Stimulated activated CD8-positive, alpha-beta memory T cell treated with anti-CD3 and anti-CD28 coated beads, Interleukin-15, amount 100 ng/mL, for 1 hour (primary cell): ENCODE results near the gene NHLH2.

Source experiments
- DNase-seq: peaks from one replicate; pipeline ENCODE4 v3.0.0-alpha.2; 2020; ENCODE audit warnings: low read depth

The NHLH2 gene

GRCh38 chr1:115838431-115839028 lies 2.4 kb downstream of the NHLH2 start:
- no peak for DNase-seq

GRCh38 chr1:115837740-115838421 lies 3.0 kb downstream of the NHLH2 start:
- DNase-seq: no peak

- no peak for DNase-seq
These were observed 3.6 kb downstream of the NHLH2 start for GRCh38 chr1:115837341-115837739.

- no peak for DNase-seq
These were observed 7.1 kb downstream of the NHLH2 start for GRCh38 chr1:115833856-115834255.

DNA sequence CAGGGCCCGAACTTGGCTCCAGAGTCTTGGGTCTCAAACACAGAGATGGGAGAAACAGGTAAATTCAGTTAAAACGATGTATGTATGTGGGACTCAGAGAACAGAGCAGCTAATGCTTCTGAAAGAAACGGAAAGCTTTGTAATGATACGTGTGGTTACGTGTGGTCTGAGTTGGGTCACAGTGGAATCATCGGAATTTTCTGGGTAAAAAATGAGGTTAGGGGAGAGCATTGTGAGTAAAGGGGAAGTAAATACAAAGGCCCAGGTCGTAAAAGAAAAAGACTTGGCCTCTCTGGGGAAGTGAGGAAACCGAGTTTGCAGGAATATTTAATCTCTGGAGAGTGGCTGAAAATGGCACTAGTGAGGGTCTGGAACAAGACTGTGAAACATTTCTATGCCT lies 8.3 kb downstream of the NHLH2 start:
- DNase-seq: no peak

DNA sequence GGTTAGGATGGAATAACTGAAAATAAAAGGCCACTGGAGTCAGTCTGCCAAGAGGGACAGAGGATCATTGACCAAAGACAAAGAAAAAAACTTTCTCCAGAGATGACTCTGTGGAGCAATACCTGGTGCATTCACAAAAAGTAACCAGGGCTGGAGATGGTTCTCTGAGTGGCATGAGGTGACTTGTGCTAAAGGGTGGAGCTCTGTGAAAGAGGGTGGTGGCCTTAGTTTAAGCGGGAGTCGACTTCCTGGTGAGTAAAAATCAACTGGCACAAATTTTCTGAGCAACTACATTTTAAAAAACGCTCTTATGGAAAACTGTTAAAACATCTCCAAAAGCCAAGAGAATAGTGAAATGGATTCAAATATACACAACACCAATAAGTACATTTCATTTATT lies 10.0 kb downstream of the NHLH2 start:
- no peak for DNase-seq

DNA sequence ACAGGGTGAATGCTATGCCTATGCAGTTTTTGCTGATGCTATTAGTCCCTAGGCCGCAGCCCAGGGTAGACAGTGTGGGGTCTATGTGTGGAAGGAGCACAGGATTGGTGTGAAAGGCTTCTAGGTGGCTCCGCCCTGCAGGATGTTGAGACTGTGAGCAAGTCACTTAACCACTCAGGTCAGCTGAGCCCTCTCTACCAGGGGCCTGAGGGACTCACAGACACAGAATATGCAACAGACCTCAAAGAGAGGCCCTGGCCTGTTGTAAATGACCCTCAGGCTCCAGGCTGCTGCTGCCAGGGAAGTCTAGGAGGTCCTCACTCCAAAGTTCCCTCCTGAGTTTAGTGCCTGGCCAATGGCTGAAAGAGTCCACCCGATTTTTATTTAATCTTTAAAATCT lies 11.0 kb downstream of the NHLH2 start:
- DNase-seq: no peak

DNA sequence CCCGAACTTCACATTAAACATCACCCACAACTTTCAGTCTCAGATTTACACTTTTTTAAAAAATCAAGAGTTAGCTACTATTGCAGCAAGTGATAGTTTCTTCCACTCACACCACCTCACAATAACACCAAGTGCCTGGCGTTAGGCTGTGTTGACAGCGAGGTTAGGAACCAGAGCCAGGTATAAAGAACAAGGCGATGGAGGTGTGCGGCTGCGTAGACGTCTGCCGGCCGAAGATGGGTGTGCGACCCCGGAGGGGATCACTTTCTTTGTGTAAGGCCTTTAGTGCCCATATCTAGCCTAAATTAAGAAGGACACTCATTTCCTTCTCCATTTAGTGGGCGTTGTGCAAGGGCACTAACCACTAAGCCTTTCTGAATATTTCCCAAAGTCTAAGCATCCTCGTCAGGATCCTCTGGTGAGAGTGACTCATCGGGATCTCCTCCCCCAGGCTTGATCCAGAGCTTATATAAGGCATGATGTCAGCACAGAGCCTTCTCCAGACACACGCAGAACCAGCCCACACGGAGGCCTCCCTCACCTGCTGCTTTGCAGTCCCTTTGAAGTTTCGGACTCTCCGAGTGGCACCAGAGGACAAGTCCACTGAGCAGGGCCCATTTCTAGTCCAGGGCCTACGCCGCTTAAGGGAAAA lies 11.8 kb downstream of the NHLH2 start:
- no peak for DNase-seq

- no peak for DNase-seq
These were observed 12.6 kb downstream of the NHLH2 start for GRCh38 chr1:115828101-115829022.

DNA sequence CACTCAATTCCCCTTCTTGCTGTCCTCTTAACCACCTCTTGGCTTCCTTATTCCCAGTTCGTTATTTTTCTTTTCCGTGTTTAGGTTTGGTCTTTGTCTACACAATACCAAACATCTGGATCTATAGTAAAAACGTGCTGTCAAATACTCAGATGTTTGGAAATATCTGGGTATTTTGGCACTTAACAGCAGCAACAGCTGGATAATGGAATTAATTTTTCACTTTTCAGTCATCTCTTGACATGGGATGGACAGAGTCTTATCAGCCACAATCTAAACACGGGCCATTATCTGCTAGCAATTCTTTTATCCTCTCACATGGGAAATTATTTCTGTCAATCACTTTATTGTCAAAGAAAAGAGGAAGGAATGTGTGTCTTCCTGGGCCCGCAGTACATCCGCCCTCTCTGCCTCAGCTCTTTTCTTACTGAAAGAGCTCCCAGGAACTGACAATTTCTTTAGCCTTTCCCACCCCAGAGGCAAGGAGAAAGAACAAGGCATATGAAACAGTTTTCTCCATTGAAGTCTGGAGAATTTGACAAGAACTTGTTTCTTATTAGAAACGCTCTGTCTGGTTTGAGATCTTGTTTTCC lies 13.4 kb downstream of the NHLH2 start:
- DNase-seq: no peak

GRCh38 chr1:115826628-115827027 lies 14.3 kb downstream of the NHLH2 start:
- DNase-seq: no peak

GRCh38 chr1:115822117-115822516 lies 18.8 kb downstream of the NHLH2 start:
- DNase-seq: no peak

DNA sequence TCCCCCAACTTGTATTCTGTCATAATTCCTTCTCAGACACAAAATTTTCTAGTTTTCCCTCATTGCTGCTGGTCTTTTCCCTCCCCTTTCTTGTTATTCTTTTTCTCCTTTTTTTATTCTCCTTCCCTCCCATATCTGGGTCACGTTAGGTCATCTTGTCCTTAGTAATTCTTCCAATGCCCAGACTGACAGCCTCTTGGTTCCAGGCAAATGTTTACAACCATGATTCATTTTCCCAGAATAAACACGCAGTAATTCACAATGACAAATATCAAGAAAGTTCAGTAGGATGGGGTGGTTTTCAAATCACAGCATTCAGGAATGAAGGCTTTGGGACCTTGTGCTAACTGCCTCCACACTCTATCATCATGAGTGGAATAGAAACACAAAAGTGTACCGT lies 25.2 kb downstream of the NHLH2 start:
- DNase-seq: no peak

DNA sequence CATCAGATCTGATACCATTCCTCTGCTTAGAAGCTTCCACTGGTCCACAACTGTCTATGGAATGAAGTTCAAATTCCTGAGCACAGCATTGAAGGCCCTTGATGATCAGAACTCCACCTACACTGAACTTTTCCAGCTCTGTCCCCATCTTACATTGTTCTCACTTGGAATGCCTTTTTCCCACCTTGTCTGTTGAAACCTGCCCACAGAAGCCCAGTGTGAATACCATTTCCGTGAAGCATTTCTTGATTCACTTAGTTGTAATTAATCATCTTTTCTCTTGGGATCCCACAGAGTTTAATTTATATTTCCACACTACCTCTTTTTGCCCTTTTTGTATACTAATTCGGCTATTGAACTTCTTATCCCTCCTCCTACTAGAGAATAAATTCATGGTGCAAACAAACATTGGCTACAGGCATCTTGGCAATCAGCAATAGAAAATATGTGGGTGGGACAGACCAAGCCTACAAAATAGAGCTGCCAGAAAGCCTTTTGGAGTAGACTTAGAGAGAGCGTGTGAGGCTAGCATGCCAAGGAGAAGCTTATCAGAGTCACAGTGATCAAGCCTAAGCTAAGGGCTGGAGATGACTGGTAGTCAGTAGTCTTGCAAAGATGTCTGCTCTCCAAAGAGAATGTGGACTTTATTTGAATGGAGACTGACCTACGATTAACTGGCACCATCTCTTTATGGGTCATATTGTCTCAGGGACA lies 26.1 kb downstream of the NHLH2 start:
- no peak for DNase-seq

DNA sequence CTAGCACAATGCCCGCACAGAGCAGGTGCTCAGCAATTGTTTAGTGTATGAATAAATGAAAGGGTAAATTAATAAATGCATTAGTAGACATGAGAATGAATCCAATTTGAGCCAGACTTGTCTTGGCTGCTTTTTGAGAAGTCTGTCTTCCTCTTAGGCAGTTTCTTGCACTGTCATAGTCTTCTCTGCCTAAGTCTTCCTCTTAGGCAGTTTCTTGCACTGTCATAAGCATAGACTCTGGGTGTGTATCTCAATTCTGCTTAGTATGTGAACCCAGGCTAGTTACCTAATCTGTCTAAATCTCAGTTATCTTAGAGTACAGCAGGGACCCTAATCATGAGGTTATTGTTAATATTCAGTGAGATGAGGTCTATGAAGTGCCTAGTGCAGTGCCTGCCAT lies 27.2 kb downstream of the NHLH2 start:
- no peak for DNase-seq

GRCh38 chr1:115811140-115811828 lies 29.6 kb downstream of the NHLH2 start:
- no peak for DNase-seq

DNA sequence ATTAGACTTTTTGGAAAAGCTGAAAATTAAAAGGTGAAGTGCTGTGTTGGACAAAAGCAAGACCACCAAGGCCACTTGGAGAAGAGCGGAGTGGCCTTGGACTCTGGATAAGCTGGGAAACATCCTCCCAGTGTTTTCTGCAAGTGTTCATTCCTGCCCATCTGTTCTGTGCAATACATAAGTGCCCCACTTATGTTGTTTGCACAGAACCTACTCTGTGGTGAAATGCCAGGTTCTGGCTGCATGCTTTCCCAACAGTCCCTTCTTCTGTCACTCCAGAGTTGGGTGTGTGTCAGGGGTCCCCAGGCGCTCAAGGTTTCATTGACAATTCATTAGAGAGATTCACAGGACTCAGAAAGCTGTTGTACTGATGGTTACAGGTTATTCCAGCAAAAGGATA lies 30.3 kb downstream of the NHLH2 start:
- DNase-seq: no peak

DNA sequence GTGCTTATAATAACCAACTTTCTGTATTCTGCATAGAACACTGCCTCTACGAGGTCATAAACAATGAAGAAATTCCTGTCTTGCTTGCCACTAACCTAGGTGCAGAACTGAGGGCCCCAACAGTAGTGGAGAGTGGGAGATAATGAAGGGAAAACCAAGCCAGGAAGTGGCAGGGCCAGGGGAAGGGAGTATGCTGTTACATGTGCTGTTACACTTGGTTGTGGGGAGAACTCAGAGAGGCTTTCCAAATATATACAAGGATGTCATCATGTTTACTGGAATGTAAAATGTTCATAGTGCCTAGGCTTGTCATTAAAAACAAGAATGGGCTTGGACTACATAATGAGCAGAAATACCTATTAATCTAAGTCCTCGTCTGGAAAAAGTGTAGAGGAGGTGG lies 31.1 kb downstream of the NHLH2 start:
- DNase-seq: no peak

DNA sequence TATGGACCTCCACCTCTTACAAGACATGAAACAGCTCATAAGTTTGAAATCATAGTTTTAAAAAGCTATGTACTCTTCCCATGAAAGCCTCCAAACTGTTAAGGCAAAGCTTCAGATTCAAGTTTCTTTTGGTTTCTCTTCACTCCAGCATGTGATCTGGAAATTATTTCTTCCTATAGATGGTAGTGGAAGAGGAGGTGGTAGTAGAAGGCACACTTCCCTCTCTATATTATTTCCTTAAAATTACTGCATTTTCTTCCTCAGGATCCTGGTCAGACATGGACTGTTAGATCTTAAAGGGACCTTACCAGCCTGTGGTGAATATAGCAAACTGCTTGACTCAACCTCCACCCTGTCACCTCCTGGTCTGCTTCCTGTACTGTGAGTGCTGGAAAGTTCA lies 31.9 kb downstream of the NHLH2 start:
- DNase-seq: no peak

DNA sequence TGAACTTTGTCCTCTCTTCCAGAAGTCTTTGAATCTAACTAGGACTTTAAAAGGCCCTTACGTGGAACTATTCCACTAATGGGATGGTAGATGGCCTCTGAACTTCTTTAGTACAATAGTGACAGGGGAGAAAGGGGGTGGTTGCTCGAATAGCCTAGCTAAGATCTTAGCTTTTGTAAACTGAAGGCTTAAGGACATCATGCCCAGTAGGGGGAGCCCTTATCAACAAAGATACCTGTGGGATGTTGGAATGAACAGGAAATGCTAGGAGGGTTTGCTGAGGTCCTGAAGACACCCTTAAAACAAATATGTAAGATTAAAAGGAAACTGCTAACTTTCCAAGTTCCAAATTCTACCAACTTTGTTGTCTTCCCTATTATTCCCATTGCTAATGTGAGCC lies 33.2 kb downstream of the NHLH2 start:
- DNase-seq: peak; percentile 16

- no peak for DNase-seq
These were observed 35.3 kb downstream of the NHLH2 start for GRCh38 chr1:115805597-115805996.
